ENCODE results near the gene MBLAC2.

- no peak for TF ChIP-seq EZH2phosphoT487 (IDR thresholded peaks at IDR 0.05; ENCODE audit: unreplicated experiment)
- no peak for TF ChIP-seq REST (IDR thresholded peaks at IDR 0.05; ENCODE audit: unreplicated experiment)
- no peak for TF ChIP-seq CTCF (conservative IDR thresholded peaks at IDR 0.05; ENCODE audit: low read depth in 2 of 2)
- no peak for TF ChIP-seq EZH2 (IDR thresholded peaks at IDR 0.05; ENCODE audit: low read depth, unreplicated experiment)
- TF ChIP-seq CREB1 (CRISPR knock-in tag; IDR thresholded peaks at IDR 0.05; ENCODE audit: low read depth): no peak
- no peak for TF ChIP-seq NANOG (IDR thresholded peaks at IDR 0.05; ENCODE audit: borderline replicate concordance)
- no peak for TF ChIP-seq POLR2AphosphoS5 (IDR thresholded peaks at IDR 0.05; ENCODE audit: low read depth)
- TF ChIP-seq JUNB (IDR thresholded peaks at IDR 0.05; ENCODE audit: unreplicated experiment): no peak
- no peak for TF ChIP-seq ZNF462 (CRISPR knock-in tag; IDR thresholded peaks at IDR 0.05)
Measured at GRCh38 chr5:90510438-90510837, 35.9 kb upstream of the MBLAC2 start.

Data from GM23338 (cell line).